ENCODE measurements around the gene GRM8. TPM values are rescaled to one million over a fixed set of nuclear protein-coding genes. Genes with fewer than 3 reads are reported as not detected.

Gene GRM8
- total RNA-seq, 6 experiments from 2014 or later: not detected

GRCh38 chr7:127189886-127190285 lies 62.9 kb downstream of the GRM8 start:
- no peak for DNase-seq
- Mint-ChIP-seq H3K9me3 (peaks cover 21% of the 10 kb centered on the region), H3K27ac (no peak overlapping the region), H3K36me3 (ENCODE audit: low read depth) (no peaks in the 10 kb centered on the region), H3K4me1 (ENCODE audit: low read depth) (no peaks in the 10 kb centered on the region), H3K4me3 (no peak overlapping the region), H3K27me3 (ENCODE audit: insufficient read depth) (no peaks in the 10 kb centered on the region)
- no peak for TF ChIP-seq CTCF (IDR thresholded peaks at IDR 0.05)

- DNase-seq: no peak
- Mint-ChIP-seq H3K36me3 (ENCODE audit: low read depth) (no peaks in the 10 kb centered on the region), H3K27me3 (ENCODE audit: insufficient read depth) (no peaks in the 10 kb centered on the region), H3K9me3 (peaks cover 20% of the 10 kb centered on the region), H3K4me3 (no peak overlapping the region), H3K27ac (no peak overlapping the region), H3K4me1 (ENCODE audit: low read depth) (no peaks in the 10 kb centered on the region)
- TF ChIP-seq CTCF (IDR thresholded peaks at IDR 0.05): no peak
Measured at GRCh38 chr7:127189074-127189473, 63.7 kb downstream of the GRM8 start.

GRCh38 chr7:127187740-127188139 lies 65.0 kb downstream of the GRM8 start:
- H3K4me1 Mint-ChIP-seq (ENCODE audit: low read depth): no peaks in the 10 kb centered on the region

GRCh38 chr7:127186686-127187085 lies 66.1 kb downstream of the GRM8 start:
- TF ChIP-seq CTCF (IDR thresholded peaks at IDR 0.05): no peak
- Mint-ChIP-seq H3K27me3 (ENCODE audit: insufficient read depth) (no peaks in the 10 kb centered on the region), H3K4me3 (no peak overlapping the region), H3K9me3 (peaks cover 11% of the 10 kb centered on the region), H3K4me1 (ENCODE audit: low read depth) (no peaks in the 10 kb centered on the region), H3K36me3 (ENCODE audit: low read depth) (no peaks in the 10 kb centered on the region), H3K27ac (no peak overlapping the region)
- DNase-seq: no peak

More at GRCh38 chr7:127187740-127188139, 65.0 kb downstream of the GRM8 start:
- no peak for DNase-seq
- TF ChIP-seq CTCF (IDR thresholded peaks at IDR 0.05): no peak
- Mint-ChIP-seq H3K27me3 (ENCODE audit: insufficient read depth) (no peaks in the 10 kb centered on the region), H3K9me3 (peaks cover 12% of the 10 kb centered on the region), H3K27ac (no peak overlapping the region), H3K4me3 (no peak overlapping the region), H3K36me3 (ENCODE audit: low read depth) (no peaks in the 10 kb centered on the region)

GRCh38 chr7:127177156-127177555 lies 75.6 kb downstream of the GRM8 start:
- Mint-ChIP-seq H3K36me3 (ENCODE audit: low read depth) (no peaks in the 10 kb centered on the region), H3K27me3 (ENCODE audit: insufficient read depth) (no peaks in the 10 kb centered on the region), H3K9me3 (peaks cover 22% of the 10 kb centered on the region), H3K27ac (no peak overlapping the region), H3K4me3 (no peak overlapping the region), H3K4me1 (ENCODE audit: low read depth) (no peaks in the 10 kb centered on the region)
- no peak for DNase-seq
- no peak for TF ChIP-seq CTCF (IDR thresholded peaks at IDR 0.05)

GRCh38 chr7:127162366-127162765 lies 90.4 kb downstream of the GRM8 start:
- Mint-ChIP-seq H3K4me3 (no peak overlapping the region), H3K9me3 (peaks cover 18% of the 10 kb centered on the region; the same call in 1 of the 2 replicates), H3K27me3 (ENCODE audit: insufficient read depth) (no peaks in the 10 kb centered on the region), H3K4me1 (ENCODE audit: low read depth) (no peaks in the 10 kb centered on the region), H3K27ac (no peak overlapping the region), H3K36me3 (ENCODE audit: low read depth) (no peaks in the 10 kb centered on the region)
- no peak for TF ChIP-seq CTCF (IDR thresholded peaks at IDR 0.05)
- no peak for DNase-seq
